GM12878 (cell line): ENCODE data around the gene PBLD.

Experiments
- GATAD2B ChIP-seq: fragments of 450-650 bp; conservative IDR thresholded peaks from 2 replicates; pipeline ENCODE4 v1.6.1; 2017; ENCODE audit warnings: low read depth, mild to moderate bottlenecking, moderate library complexity
- YY1 ChIP-seq: IDR thresholded peaks from 2 replicates; pipeline ENCODE4 v1.6.1; 2011; ENCODE audit warnings: low read depth, mild to moderate bottlenecking, low read length
- TF ChIP-seq, protein P1 (sequence below), 3 experiments: IDR thresholded peaks in 2 of 3; conservative IDR thresholded peaks in 1 of 3; 2 replicates each; pipeline ENCODE4 v1.5.1; 2011; ENCODE audit warnings: low read depth in 3 of 3, low read length in 3 of 3, mild to moderate bottlenecking in 3 of 3, control low read depth in 2 of 3, moderate library complexity in 2 of 3, inconsistent platforms in 1 of 3, mixed read lengths in 1 of 3; ENCODE audit not compliant: control insufficient read depth in 2 of 3, insufficient read depth in 1 of 3; ENCODE audit errors: extremely low read depth in 1 of 3
- TF ChIP-seq, protein P2 (sequence below): IDR thresholded peaks from 2 replicates; pipeline ENCODE4 v1.6.1; 2012; ENCODE audit warnings: low read depth, low read length, improper control_type of control experiment
- TF ChIP-seq, protein P3 (sequence below): fragments of 450-650 bp; IDR thresholded peaks from 2 replicates; pipeline ENCODE4 v1.6.1; 2017; ENCODE audit warnings: mild to moderate bottlenecking

DNA sequence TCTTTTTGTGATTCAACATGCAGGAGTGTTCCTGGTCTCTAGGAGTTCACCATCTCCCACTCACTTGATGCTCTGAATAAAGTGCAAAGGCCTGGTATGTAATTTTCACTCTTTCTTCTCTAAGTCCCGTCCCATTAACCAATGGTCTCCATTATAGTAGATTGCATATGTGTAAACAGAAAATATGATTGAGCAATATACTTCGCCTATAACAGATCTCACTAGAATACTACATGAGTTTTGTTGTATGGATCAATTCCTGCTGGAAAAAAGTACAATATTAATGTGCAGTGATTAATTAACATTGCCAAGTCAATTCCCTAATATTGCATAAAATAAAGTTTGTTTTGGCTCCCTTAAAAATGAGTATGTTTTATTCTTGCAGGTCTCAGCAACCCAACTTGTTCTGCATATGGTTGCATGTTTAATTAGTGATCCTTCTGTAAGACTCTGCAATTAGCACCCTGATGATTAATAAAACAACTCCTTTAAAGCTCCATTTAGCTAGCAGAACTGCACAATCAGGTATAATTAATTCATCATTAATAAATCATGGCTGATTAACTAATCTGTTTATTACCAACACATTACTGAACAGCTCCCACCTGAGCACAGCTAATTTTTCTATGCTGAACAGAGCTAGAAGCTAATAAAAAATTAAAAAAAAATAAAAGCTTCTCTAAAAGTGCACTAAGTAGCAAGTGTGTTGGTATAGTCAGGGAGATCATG lies 63.0 kb downstream of the PBLD start:
- TF ChIP-seq GATAD2B, result no peak
- TF ChIP-seq YY1, result no peak
- TF ChIP-seq, protein P1, sequence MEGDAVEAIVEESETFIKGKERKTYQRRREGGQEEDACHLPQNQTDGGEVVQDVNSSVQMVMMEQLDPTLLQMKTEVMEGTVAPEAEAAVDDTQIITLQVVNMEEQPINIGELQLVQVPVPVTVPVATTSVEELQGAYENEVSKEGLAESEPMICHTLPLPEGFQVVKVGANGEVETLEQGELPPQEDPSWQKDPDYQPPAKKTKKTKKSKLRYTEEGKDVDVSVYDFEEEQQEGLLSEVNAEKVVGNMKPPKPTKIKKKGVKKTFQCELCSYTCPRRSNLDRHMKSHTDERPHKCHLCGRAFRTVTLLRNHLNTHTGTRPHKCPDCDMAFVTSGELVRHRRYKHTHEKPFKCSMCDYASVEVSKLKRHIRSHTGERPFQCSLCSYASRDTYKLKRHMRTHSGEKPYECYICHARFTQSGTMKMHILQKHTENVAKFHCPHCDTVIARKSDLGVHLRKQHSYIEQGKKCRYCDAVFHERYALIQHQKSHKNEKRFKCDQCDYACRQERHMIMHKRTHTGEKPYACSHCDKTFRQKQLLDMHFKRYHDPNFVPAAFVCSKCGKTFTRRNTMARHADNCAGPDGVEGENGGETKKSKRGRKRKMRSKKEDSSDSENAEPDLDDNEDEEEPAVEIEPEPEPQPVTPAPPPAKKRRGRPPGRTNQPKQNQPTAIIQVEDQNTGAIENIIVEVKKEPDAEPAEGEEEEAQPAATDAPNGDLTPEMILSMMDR (IDR thresholded peaks at IDR 0.05 in 2 of 3, conservative IDR thresholded peaks at IDR 0.05 in 1 of 3; ENCODE audit: control insufficient read depth in 2 of 3, extremely low read depth in 1 of 3, insufficient read depth in 1 of 3, low read depth in 3 of 3, low read length in 3 of 3), result no peak
- TF ChIP-seq, protein P2, sequence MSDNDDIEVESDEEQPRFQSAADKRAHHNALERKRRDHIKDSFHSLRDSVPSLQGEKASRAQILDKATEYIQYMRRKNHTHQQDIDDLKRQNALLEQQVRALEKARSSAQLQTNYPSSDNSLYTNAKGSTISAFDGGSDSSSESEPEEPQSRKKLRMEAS, result no peak
- TF ChIP-seq, protein P3, sequence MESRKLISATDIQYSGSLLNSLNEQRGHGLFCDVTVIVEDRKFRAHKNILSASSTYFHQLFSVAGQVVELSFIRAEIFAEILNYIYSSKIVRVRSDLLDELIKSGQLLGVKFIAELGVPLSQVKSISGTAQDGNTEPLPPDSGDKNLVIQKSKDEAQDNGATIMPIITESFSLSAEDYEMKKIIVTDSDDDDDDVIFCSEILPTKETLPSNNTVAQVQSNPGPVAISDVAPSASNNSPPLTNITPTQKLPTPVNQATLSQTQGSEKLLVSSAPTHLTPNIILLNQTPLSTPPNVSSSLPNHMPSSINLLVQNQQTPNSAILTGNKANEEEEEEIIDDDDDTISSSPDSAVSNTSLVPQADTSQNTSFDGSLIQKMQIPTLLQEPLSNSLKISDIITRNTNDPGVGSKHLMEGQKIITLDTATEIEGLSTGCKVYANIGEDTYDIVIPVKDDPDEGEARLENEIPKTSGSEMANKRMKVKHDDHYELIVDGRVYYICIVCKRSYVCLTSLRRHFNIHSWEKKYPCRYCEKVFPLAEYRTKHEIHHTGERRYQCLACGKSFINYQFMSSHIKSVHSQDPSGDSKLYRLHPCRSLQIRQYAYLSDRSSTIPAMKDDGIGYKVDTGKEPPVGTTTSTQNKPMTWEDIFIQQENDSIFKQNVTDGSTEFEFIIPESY, result no peak
